Central memory CD8-positive, alpha-beta T cell (primary cell): ENCODE data around the gene NT5E.
"Not testable (repeated sequence)": the region's sequence is repeated elsewhere in the genome, so short reads cannot be mapped to it uniquely, and the experiment has no call there.

Experiments
- ATAC-seq: fragments of 150-1000 bp; cut with Tn5 transposase; replicated peaks from 2 replicates; pipeline ENCODE4 v1.10.0; 2022; ENCODE audit warnings: mild to moderate bottlenecking, moderate FRiP score, moderate number of reproducible peaks; ENCODE audit not compliant: poor library complexity, severe bottlenecking; ENCODE audit errors: extremely low read depth
- DNase-seq, 2 donors: peaks; one replicate each; pipeline ENCODE4 v3.0.0; 2021; ENCODE audit warnings: low spot score in 2 of 2
- H3K27ac Mint-ChIP-seq: one replicate; pipeline ENCODE4 v1.8.0; 2022; ENCODE audit warnings: low read depth, mild to moderate bottlenecking, moderate library complexity, mixed read lengths
- H3K27me3 Mint-ChIP-seq: one replicate; pipeline ENCODE4 v1.8.0; 2022; ENCODE audit warnings: mixed read lengths
- H3K36me3 Mint-ChIP-seq: one replicate; pipeline ENCODE4 v1.8.0; 2022; ENCODE audit warnings: mild to moderate bottlenecking, moderate library complexity, mixed read lengths; ENCODE audit not compliant: insufficient read depth
- H3K4me1 Mint-ChIP-seq: one replicate; pipeline ENCODE4 v1.8.0; 2022; ENCODE audit warnings: mixed read lengths
- H3K4me3 Mint-ChIP-seq: one replicate; pipeline ENCODE4 v1.8.0; 2022; ENCODE audit warnings: mild to moderate bottlenecking, moderate library complexity, mixed read lengths
- H3K9me3 Mint-ChIP-seq: one replicate; pipeline ENCODE4 v1.8.0; 2022; ENCODE audit warnings: mixed read lengths

The NT5E gene

GRCh38 chr6:85484948-85485347, 35.1 kb downstream of the NT5E start:
- Mint-ChIP-seq H3K36me3 (peaks cover 9% of the 10 kb centered on the region), H3K4me3 (no peak overlapping the region), H3K27ac (no peak overlapping the region), H3K27me3 (no peaks in the 10 kb centered on the region), H3K9me3 (no peaks in the 10 kb centered on the region), H3K4me1 (no peaks in the 10 kb centered on the region)
- no peak for ATAC-seq
- no peak for DNase-seq

- DNase-seq (no peak), ATAC-seq (no peak)
- Mint-ChIP-seq H3K4me3 (no peak overlapping the region), H3K27me3 (no peaks in the 10 kb centered on the region), H3K36me3 (peaks cover 10% of the 10 kb centered on the region), H3K27ac (no peak overlapping the region), H3K4me1 (no peaks in the 10 kb centered on the region), H3K9me3 (no peaks in the 10 kb centered on the region)
Observed at GRCh38 chr6:85490516-85491248, 40.8 kb downstream of the NT5E start.

- peaks cover 12% of the 10 kb centered on the region for H3K4me1 Mint-ChIP-seq
- H3K36me3 Mint-ChIP-seq, result peaks cover 6% of the 10 kb centered on the region
- H3K27ac Mint-ChIP-seq, result no peak overlapping the region
- ATAC-seq (no peak), DNase-seq (no peak)
- H3K27me3 Mint-ChIP-seq, result no peaks in the 10 kb centered on the region
- no peak overlapping the region for H3K4me3 Mint-ChIP-seq
- H3K9me3 Mint-ChIP-seq, result peaks cover 5% of the 10 kb centered on the region
Observed at GRCh38 chr6:85493389-85493788, 43.5 kb downstream of the NT5E start.

- Mint-ChIP-seq H3K27ac (no peak overlapping the region), H3K36me3 (peaks cover 6% of the 10 kb centered on the region), H3K4me3 (no peak overlapping the region), H3K9me3 (peaks cover 5% of the 10 kb centered on the region), H3K27me3 (no peaks in the 10 kb centered on the region), H3K4me1 (peaks cover 24% of the 10 kb centered on the region)
- ATAC-seq, result no peak
- no peak for DNase-seq
Observed at GRCh38 chr6:85494547-85495536, 45.0 kb downstream of the NT5E start.

- no peak for DNase-seq
- H3K36me3 Mint-ChIP-seq, result peaks cover 6% of the 10 kb centered on the region
- no peak for ATAC-seq
- H3K27me3 Mint-ChIP-seq, result no peaks in the 10 kb centered on the region
- H3K9me3 Mint-ChIP-seq, result peaks cover 5% of the 10 kb centered on the region
- H3K27ac Mint-ChIP-seq, result no peak overlapping the region
- peaks cover 30% of the 10 kb centered on the region for H3K4me1 Mint-ChIP-seq
- H3K4me3 Mint-ChIP-seq, result no peak overlapping the region
Observed at GRCh38 chr6:85496009-85496579, 46.2 kb downstream of the NT5E start.

- Mint-ChIP-seq H3K4me3 (no peak overlapping the region), H3K4me1 (peaks cover 30% of the 10 kb centered on the region), H3K27me3 (no peaks in the 10 kb centered on the region), H3K9me3 (peaks cover 5% of the 10 kb centered on the region), H3K27ac (no peak overlapping the region), H3K36me3 (peaks cover 6% of the 10 kb centered on the region)
- DNase-seq, result no peak
- ATAC-seq, result no peak
Observed at GRCh38 chr6:85496856-85497255, 47.0 kb downstream of the NT5E start.

GRCh38 chr6:85498596-85499258, 48.8 kb downstream of the NT5E start:
- H3K4me1 Mint-ChIP-seq, result peaks cover 30% of the 10 kb centered on the region
- peak overlapping the region; percentile 61 for H3K27ac Mint-ChIP-seq
- ATAC-seq (peak; percentile 78), DNase-seq (no peak)
- H3K9me3 Mint-ChIP-seq, result peaks cover 5% of the 10 kb centered on the region
- H3K4me3 Mint-ChIP-seq, result no peak overlapping the region
- peaks cover 8% of the 10 kb centered on the region for H3K36me3 Mint-ChIP-seq
- H3K27me3 Mint-ChIP-seq, result no peaks in the 10 kb centered on the region

GRCh38 chr6:85506441-85507093, 56.7 kb downstream of the NT5E start:
- ATAC-seq, result no peak
- Mint-ChIP-seq H3K27ac (peak overlapping the region; percentile 46), H3K27me3 (no peaks in the 10 kb centered on the region), H3K4me3 (no peak overlapping the region), H3K4me1 (no peaks in the 10 kb centered on the region), H3K9me3 (no peaks in the 10 kb centered on the region), H3K36me3 (peaks cover 30% of the 10 kb centered on the region)
- no peak for DNase-seq

- peaks cover 52% of the 10 kb centered on the region for H3K36me3 Mint-ChIP-seq
- peaks cover 6% of the 10 kb centered on the region for H3K4me1 Mint-ChIP-seq
- DNase-seq (no peak), ATAC-seq (no peak)
- H3K9me3 Mint-ChIP-seq, result no peaks in the 10 kb centered on the region
- no peaks in the 10 kb centered on the region for H3K27me3 Mint-ChIP-seq
- H3K4me3 Mint-ChIP-seq, result no peak overlapping the region
- no peak overlapping the region for H3K27ac Mint-ChIP-seq
Observed at GRCh38 chr6:85516168-85516567, 66.3 kb downstream of the NT5E start.

GRCh38 chr6:85524281-85524680, 74.4 kb downstream of the NT5E start:
- not testable (repeated sequence) for ATAC-seq, H3K9me3 Mint-ChIP-seq, H3K4me1 Mint-ChIP-seq, H3K27me3 Mint-ChIP-seq, DNase-seq, H3K27ac Mint-ChIP-seq, H3K4me3 Mint-ChIP-seq
- peaks cover 57% of the 10 kb centered on the region for H3K36me3 Mint-ChIP-seq

- ATAC-seq (no peak), DNase-seq (no peak)
- no peaks in the 10 kb centered on the region for H3K27me3 Mint-ChIP-seq
- no peak overlapping the region for H3K4me3 Mint-ChIP-seq
- H3K9me3 Mint-ChIP-seq, result no peaks in the 10 kb centered on the region
- no peak overlapping the region for H3K27ac Mint-ChIP-seq
- no peaks in the 10 kb centered on the region for H3K4me1 Mint-ChIP-seq
- H3K36me3 Mint-ChIP-seq, result peaks cover 26% of the 10 kb centered on the region
Observed at GRCh38 chr6:85537055-85537494, 87.2 kb downstream of the NT5E start.

GRCh38 chr6:85544776-85545175, 94.9 kb downstream of the NT5E start:
- H3K4me1 Mint-ChIP-seq, result peaks cover 6% of the 10 kb centered on the region
- ATAC-seq (no peak), DNase-seq (no peak)
- H3K9me3 Mint-ChIP-seq, result no peaks in the 10 kb centered on the region
- H3K4me3 Mint-ChIP-seq, result no peak overlapping the region
- peaks cover 28% of the 10 kb centered on the region for H3K36me3 Mint-ChIP-seq
- H3K27me3 Mint-ChIP-seq, result no peaks in the 10 kb centered on the region
- H3K27ac Mint-ChIP-seq, result no peak overlapping the region
